Stimulated activated CD4-positive, alpha-beta T cell treated with anti-CD3 and anti-CD28 coated beads, TNF-alpha, amount 100 ng/mL, for 1 hour (primary cell): ENCODE data around the gene HAS3.
"Not testable (repeated sequence)": the region's sequence is repeated elsewhere in the genome, so short reads cannot be mapped to it uniquely, and the experiment has no call there.

Experiments
- DNase-seq, 3 donors: peaks; one replicate each; pipeline ENCODE4 v3.0.0-alpha.2; 2020; ENCODE audit warnings: low read depth in 3 of 3, low spot score in 1 of 3

Gene HAS3

GRCh38 chr16:69105501-69106361 is at the start of gene HAS3:
Gene HAS3, plus strand, starts transcription at chr16:69105653. Its CDS starts 3,743 bp downstream, at chr16:69109396.
- DNase-seq = no peak

- DNase-seq = no peak
Observed at GRCh38 chr16:69055980-69056379, 49.5 kb upstream of the HAS3 start.

DNA sequence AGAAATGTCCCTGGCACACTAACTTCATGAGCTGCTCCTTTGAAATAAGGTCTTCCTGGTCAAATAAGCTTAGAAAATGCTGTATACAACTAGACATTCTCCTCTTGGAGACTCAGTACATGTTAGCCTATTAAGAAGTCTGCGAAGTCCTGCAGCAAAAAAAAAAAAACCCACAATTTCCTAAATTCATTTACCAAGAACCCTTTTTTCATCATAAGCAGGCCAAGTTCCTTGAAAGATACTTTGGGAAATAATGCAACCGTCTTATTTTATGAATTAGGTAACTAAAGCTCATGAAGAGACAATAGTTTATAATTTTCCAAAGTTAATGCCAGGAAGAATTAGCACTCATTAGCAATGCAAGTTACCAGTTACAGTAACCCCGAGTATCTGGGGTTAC is 49.0 kb upstream of the HAS3 start:
- DNase-seq = no peak

DNA sequence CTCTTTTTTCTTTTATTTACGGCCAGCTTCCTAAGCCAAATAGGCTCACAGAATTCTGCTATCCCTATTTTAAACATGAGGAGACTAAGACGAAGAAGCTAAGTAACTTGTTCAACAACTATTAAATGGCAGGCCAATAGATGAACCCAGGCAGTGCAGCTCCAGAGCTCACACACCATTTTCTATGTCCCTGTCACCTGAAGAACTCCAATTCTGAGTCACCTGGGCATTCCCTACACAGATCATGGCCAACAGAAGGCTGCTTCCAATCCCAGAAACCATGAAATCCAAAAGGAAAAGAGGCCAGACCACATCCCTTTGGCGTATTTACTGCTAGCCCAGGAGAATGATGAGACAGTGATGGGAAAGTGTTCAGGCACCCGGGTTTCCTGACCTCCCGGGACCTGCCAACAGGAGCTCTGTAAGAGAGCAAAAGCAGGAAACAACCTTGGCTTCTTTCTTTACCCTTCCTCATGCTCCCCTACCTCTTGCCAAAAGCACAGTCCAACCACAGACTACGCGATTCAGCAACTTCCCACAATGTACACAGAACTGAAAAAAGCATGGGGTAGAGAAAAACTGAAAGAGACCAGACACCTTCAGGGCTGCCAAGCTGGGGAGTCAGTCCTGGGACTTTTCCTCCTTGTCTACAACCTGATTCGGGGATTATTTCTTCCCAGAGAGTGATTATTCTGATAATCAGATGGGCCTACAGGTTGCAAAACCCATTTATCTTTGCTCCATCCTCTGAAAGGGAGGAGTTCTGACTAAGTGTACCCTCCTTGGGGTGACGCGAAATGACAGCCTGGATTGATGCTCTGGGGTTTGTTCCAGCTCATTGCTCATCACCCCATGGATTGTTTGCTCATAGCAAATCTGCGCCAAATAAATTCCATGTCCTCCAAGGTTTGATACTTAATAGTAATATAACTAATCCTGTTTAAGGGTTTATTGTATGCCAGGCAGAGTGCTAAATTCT is 47.8 kb upstream of the HAS3 start:
- no peak for DNase-seq

- not testable (repeated sequence) for DNase-seq
Observed at GRCh38 chr16:69063491-69063890, 42.0 kb upstream of the HAS3 start.

GRCh38 chr16:69064124-69064763 is 41.2 kb upstream of the HAS3 start:
- DNase-seq = no peak

DNA sequence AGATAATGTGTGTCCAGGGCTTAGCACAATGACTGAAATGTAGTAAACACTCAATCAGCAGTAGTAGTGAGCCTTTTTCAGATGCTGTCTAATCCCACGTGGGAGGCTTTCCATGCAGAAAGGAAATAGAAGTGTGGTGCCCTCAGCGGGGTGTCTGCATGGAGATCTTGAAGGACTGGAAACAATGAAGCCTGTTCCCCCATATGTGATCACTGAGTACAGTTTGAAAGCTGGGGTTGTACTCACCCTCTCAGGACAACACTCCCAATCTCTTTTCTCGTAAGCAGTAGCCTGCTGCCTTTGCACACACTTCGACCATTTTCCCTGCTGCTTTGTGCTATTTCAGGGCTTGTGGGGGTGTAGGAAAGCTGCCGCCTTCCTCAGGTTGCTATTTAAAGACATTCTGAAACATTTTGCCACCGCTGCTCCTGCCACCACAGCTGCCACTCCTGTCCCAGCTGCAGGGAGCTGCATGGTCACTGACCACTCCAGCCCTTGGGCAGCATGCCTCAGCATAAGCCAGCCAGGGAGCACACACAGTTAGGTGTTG is 40.6 kb upstream of the HAS3 start:
- DNase-seq = no peak

DNA sequence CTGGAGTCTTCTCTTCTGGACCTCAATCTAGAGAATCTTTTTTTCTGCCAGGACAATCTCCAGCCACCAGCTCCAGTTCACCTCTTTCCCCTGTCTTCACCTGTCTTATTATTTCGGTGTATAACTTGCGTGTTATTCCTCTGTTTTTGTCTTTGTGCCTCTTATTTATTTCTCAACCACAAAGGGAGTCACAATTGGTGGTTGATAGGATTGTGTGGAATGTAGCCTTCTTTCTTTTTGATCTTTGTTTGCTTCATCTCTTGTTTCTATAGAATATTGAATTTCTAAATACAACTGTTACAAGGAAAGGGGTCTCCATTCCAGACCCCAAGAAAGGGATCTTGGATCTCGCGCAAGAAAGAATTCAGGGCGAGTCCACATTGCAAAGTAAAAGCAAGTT is 35.9 kb upstream of the HAS3 start:
- no peak for DNase-seq

DNA sequence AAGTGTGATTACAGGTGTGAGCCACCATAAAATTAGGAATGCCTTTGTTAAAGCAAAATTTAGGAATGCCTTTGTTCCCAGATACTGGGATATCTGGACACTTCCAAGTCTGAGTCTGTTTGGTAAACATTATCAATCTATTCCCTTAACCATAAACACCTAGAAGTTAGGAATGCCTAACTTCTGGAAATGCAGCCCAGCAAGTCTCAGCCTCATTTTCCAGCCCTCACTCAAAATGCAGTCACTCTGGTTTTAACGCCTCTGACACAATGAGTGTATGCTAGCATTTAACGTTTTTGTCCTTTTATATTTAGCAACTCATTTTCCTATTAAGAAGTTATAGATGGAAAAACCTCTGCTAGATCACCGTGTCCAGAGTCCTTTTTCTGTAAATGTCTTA is 34.4 kb upstream of the HAS3 start:
- no peak for DNase-seq

DNA sequence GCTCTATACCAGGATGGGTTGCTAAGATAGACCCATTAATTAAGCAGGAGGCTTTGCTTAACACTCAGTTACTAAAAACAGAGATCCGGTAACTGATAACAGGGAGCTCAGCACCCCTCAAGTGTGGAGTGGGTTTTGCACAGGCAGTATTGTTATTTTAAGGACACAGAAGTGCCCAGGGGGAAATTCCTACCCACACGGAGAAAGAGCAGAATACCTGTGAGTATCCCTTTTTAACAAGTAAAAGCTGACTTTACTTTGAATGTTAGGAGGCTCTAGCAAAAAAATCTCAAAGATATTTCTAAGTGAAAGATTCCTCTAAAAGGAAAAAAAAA is 32.8 kb upstream of the HAS3 start:
- DNase-seq = no peak

DNA sequence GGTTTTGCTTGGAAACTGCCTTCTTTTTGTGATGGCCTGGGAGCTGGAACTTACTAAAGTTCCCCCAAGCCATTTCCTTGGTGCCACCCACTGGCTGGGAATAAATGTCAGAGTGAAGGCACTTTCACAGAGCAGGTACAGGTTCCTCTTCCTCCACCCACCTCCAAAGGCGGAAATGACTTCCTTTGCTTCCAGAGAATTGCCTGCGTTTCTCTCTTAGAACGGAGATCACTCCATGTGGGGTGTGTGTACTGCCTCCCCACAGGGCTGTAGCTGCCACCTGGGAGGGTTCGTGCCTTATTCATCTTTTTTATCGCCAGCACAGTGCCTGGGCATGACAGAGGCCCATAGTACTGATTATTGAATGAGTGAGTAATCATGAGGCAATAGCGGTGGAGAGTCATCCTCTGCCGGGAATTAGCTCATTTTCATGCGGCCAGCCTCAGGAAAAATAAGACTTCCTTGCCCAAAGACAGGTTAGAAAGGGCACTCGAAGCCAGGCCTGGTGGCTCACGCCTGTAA is 32.2 kb upstream of the HAS3 start:
- DNase-seq = no peak

- no peak for DNase-seq
Observed at GRCh38 chr16:69077251-69077650, 28.2 kb upstream of the HAS3 start.

GRCh38 chr16:69078073-69078472 is 27.4 kb upstream of the HAS3 start:
- DNase-seq = no peak

- DNase-seq = no peak
Observed at GRCh38 chr16:69079697-69080096, 25.8 kb upstream of the HAS3 start.

GRCh38 chr16:69083306-69083941 is 22.0 kb upstream of the HAS3 start:
- no peak for DNase-seq

DNA sequence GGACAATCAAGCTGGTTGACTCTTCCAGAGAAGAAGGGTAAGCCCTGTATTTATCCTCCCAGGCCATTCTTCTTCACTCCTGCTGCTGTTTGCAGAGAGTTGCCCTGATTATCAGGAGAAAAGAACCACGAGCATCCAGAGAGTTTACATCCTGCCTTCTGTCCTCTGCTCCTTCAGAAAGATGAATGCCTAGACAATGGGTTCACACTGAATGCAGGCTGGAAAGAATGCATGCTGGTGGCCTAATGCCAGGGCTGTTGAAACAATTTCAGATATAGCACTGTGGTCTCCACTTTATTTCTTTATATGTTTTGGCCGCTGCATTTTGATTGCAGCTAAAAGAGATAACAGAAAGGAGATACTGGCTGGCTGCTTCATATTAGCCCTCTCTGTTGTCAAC is 21.2 kb upstream of the HAS3 start:
- no peak for DNase-seq

DNA sequence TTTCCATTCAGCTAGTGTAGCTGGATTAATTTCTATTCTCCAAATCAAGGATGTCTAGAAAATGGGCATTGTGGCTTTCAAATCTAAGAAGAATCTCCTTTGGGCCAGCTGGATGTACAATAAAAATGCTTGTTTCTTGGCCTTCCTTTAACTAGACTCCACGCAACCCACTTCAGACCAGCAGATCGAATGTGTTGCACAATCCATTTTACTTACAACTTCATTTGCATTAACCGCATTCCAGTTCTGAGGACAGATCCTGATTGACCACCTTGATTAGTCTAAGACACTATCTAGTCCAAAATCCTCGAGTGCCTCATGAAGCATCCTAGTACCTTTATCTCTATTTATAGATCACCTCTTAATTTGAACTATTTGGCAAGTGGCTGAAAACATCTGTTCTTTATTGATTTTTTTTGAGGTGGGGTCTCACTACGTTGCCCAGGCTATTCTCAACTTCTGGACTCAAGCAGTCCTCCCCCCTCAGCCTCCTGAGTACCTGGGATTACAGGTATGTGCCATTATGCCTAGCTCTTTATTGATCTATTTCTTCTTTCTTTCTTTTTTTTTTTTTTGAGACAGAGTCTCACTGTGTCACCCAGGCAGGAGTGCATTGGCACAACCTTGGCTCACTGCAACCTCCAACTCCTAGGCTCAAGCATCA is 20.3 kb upstream of the HAS3 start:
- no peak for DNase-seq

- no peak for DNase-seq
Observed at GRCh38 chr16:69087161-69087581, 18.3 kb upstream of the HAS3 start.

DNA sequence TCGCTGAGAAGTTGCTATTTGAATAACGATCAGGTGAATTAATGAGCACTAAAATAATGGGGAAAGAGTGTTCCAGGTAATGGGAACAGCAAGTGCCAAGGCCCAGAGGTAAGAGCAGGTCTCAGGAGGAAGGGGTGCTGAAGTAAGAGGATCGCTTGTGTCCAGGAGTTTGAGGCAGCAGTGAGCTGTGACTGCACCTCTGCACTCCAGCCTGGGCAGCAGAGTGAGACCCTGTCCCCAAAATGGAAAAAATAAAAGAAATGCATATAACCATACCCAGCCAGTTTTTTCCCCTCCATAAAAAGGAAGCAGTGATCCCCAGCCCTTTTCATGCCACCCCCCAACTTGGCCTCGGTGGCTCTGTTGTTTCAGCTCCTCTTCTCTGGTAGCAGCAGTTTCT is 16.8 kb upstream of the HAS3 start:
- DNase-seq = no peak
